ENCODE results near the gene EMSY. TPM values are rescaled to one million over a fixed set of nuclear protein-coding genes. Genes with fewer than 3 reads are reported as not detected.
A peak's percentile ranks its signal among the peaks of the same experiment; 100 is the strongest.
"Not testable (repeated sequence)": the region's sequence is repeated elsewhere in the genome, so short reads cannot be mapped to it uniquely, and the experiment has no call there.

The EMSY gene
- 41.1 TPM for polyA plus RNA-seq (ENCODE audit: insufficient read length)
- long read RNA-seq, donor 1, transcript EMSY-218 (2 exons, 542 nt), result major isoform, 5 of 8 reads
- long read RNA-seq, donor 1, partial matches to known transcripts, result 0 of 8 reads
- long read RNA-seq, donor 1, other reads (novel, unspliced or antisense), result 0 of 8 reads
- long read RNA-seq, donor 2, partial matches to known transcripts, result 0 of 2 reads
- long read RNA-seq, donor 2, other reads (novel, unspliced or antisense), result 0 of 2 reads
- long read RNA-seq, donor 3, partial matches to known transcripts, result 0 of 2 reads
- long read RNA-seq, donor 3, other reads (novel, unspliced or antisense), result 0 of 2 reads
- long read RNA-seq, donor 4, partial matches to known transcripts, result 0 of 1 reads
- long read RNA-seq, donor 4, other reads (novel, unspliced or antisense), result 0 of 1 reads
- long read RNA-seq, donor 5, partial matches to known transcripts, result 0 of 5 reads
- long read RNA-seq, donor 5, other reads (novel, unspliced or antisense), result 0 of 5 reads
- long read RNA-seq, donor 6, partial matches to known transcripts, result 7 of 10 reads
- long read RNA-seq, donor 6, other reads (novel, unspliced or antisense), result 0 of 10 reads
- long read RNA-seq, donor 7, partial matches to known transcripts, result 0 of 7 reads
- long read RNA-seq, donor 7, other reads (novel, unspliced or antisense), result 0 of 7 reads
- long read RNA-seq, donor 8, partial matches to known transcripts, result 0 of 2 reads
- long read RNA-seq, donor 8, other reads (novel, unspliced or antisense), result 0 of 2 reads

- peak; percentile 98 for DNase-seq
Observed at GRCh38 chr11:76444384-76445120, at the start of gene EMSY. EMSY (plus strand) TSS chr11:76445018; CDS start chr11:76446939, 1,921 bp downstream.

- DNase-seq, result no peak
Observed at GRCh38 chr11:76395296-76395695, 49.5 kb upstream of the EMSY start.

GRCh38 chr11:76397383-76397782 lies 47.4 kb upstream of the EMSY start:
- no peak for DNase-seq

GRCh38 chr11:76400967-76401366 lies 43.9 kb upstream of the EMSY start:
- no peak for DNase-seq

GRCh38 chr11:76401484-76401883 lies 43.3 kb upstream of the EMSY start:
- not testable (repeated sequence) for DNase-seq

- no peak for DNase-seq
Observed at GRCh38 chr11:76406359-76406758, 38.5 kb upstream of the EMSY start.

GRCh38 chr11:76408171-76408965 lies 36.5 kb upstream of the EMSY start:
- DNase-seq, result no peak

GRCh38 chr11:76410851-76411357 lies 33.9 kb upstream of the EMSY start:
- DNase-seq, result peak; percentile 75

- DNase-seq, result no peak
Observed at GRCh38 chr11:76415073-76415472, 29.7 kb upstream of the EMSY start.

- DNase-seq, result no peak
Observed at GRCh38 chr11:76419896-76420295, 24.9 kb upstream of the EMSY start.

- DNase-seq, result no peak
Observed at GRCh38 chr11:76424379-76424778, 20.4 kb upstream of the EMSY start.

- DNase-seq, result no peak
Observed at GRCh38 chr11:76424891-76425290, 19.9 kb upstream of the EMSY start.

GRCh38 chr11:76426660-76427059 lies 18.2 kb upstream of the EMSY start:
- no peak for DNase-seq

- DNase-seq, result no peak
Observed at GRCh38 chr11:76436020-76436419, 8.8 kb upstream of the EMSY start.

- DNase-seq, result no peak
Observed at GRCh38 chr11:76443268-76443980, 1.4 kb upstream of the EMSY start.

- no peak for DNase-seq
Observed at GRCh38 chr11:76444065-76444383, 794 bp upstream of the EMSY start.

- DNase-seq, result peak; percentile 86
Observed at GRCh38 chr11:76445121-76446084, 585 bp downstream of the EMSY start.

GRCh38 chr11:76448506-76448905 lies 3.7 kb downstream of the EMSY start:
- no peak for DNase-seq

- no peak for DNase-seq
Observed at GRCh38 chr11:76453248-76453647, 8.4 kb downstream of the EMSY start.

GRCh38 chr11:76455331-76455730 lies 10.5 kb downstream of the EMSY start:
- DNase-seq, result peak; percentile 75
